ENCODE measurements around the gene FBXW12. TPM values are rescaled to one million over a fixed set of nuclear protein-coding genes. Genes with fewer than 3 reads are reported as not detected.
A peak's percentile ranks its signal among the peaks of the same experiment; 100 is the strongest.

FBXW12 gene
- total and polyA plus RNA-seq, 2 of the 8 experiments (the other 6 are each of a cell fraction or from before 2014, with no cell fraction given), result 0.35 to 0.85 TPM

DNA sequence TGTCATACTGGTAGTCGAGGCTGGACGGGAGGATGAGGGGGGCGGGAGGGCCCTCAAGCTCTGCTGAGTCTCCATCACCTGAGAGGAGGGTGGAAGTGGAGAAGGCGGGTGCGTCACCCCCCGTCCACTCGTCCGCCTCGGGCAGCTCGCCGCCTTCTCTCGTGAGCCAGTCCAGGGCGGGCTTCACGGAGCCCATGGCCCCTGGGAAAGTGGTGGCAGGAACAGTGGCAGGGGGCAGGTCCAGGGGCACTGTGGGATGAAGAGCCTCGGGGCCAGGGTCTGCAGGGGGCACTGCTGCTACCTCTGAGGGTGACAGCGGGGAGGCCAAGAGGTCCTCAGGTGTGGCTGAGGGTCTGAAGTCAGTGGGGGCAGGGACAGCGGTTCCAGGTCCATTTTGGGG lies 47.6 kb downstream of the FBXW12 start:
- Histone ChIP-seq H2AK5ac (ENCODE audit: low read depth, low read length) (no peak overlapping the region), H3K79me2 (ENCODE audit: control insufficient read depth in 1 of 2, insufficient read depth in 2 of 2, low read length in 2 of 2) (peaks cover 2 to 27% of the 10 kb centered on the region in 2 experiments; a peak in 3 of 4 replicates), H3K9ac (replicated peaks in 1 of 4; ENCODE audit: extremely low read depth in 1 of 4, low read depth in 3 of 4, low read length in 3 of 4) (no peak overlapping the region), H3K23ac (ENCODE audit: insufficient read length) (no peak overlapping the region), H2BK5ac (ENCODE audit: low read depth, low read length) (no peak overlapping the region), H3K27me3 (replicated peaks in 1 of 4; ENCODE audit: control insufficient read depth in 3 of 4, extremely low read depth in 1 of 4, insufficient read depth in 3 of 4, low read length in 3 of 4) (no peaks in the 10 kb centered on the region), H3K9me3 (ENCODE audit: insufficient read depth in 2 of 2, low read depth in 1 of 2, low read length in 1 of 2) (no peaks in the 10 kb centered on the region), H4K5ac (ENCODE audit: insufficient read length, low read depth, low read length) (no peak overlapping the region), H4K20me1 (replicated peaks in 1 of 2; ENCODE audit: control insufficient read depth in 1 of 2, insufficient read depth in 2 of 2, low read length in 2 of 2) (peaks cover 26 to 52% of the 10 kb centered on the region in 2 experiments), H3K4me2 (ENCODE audit: insufficient read depth in 1 of 2, low read depth in 2 of 2, low read length in 2 of 2) (no peak overlapping the region), H4K8ac (ENCODE audit: extremely low read depth, insufficient read depth, low read length) (peak overlapping the region; percentile 79; the same call in 1 of the 2 replicates), H3K27ac (ENCODE audit: low read depth, low read length) (no peak overlapping the region), H3K23me2 (ENCODE audit: low read depth, low read length) (no peaks in the 10 kb centered on the region), H3K4ac (replicated peaks; ENCODE audit: insufficient read length, low read depth, low read length) (no peak overlapping the region), H2BK20ac (ENCODE audit: low read length) (no peak overlapping the region), H3K4me3 (ENCODE audit: extremely low read depth in 1 of 4, insufficient read depth in 2 of 4, low read depth in 3 of 4, low read length in 4 of 4) (no peak overlapping the region), H3K18ac (ENCODE audit: extremely low read depth, low read length) (no peak overlapping the region), H3K14ac (ENCODE audit: insufficient read length) (no peak overlapping the region), H2BK12ac (ENCODE audit: low read depth, low read length) (no peak overlapping the region), H2AFZ (ENCODE audit: low read length) (no peak overlapping the region), H3K79me1 (ENCODE audit: low read depth, low read length) (peaks cover 17% of the 10 kb centered on the region), H3K4me1 (replicated peaks in 1 of 4; ENCODE audit: control insufficient read depth in 3 of 4, insufficient read depth in 4 of 4, low read length in 3 of 4) (peaks cover 0 to 8% (median 0%) of the 10 kb centered on the region in 4 experiments; a peak in 3 of 7 replicates), H3K36me3 (ENCODE audit: control insufficient read depth in 2 of 4, insufficient read depth in 4 of 4, low read length in 3 of 4) (peaks cover 43 to 61% (median 49%) of the 10 kb centered on the region in 4 experiments), H2BK15ac (ENCODE audit: low read length) (no peak overlapping the region), H3K56ac (replicated peaks; ENCODE audit: insufficient read length, low read depth, low read length) (no peak overlapping the region), H2BK120ac (replicated peaks; ENCODE audit: low read depth, low read length) (no peak overlapping the region), H4K91ac (replicated peaks; ENCODE audit: insufficient read length, low read length) (no peak overlapping the region)
- no peak for DNase-seq (ENCODE audit: low read depth in 1 of 2, low spot score in 2 of 2)
- ChIA-PET POLR2A (ENCODE audit: partially characterized antibody) (interaction anchor here (1.3 to 31.5 kb wide), 6 partner anchors 8 to 26 kb away, joined by 3 to 650 read pairs (median 16); partner anchors contain the start of genes CCDC51, PLXNB1 and TMA7), CTCF (ENCODE audit: partially characterized antibody) (interaction anchor here (0.7 to 6.9 kb wide), 7 partner anchors 11 to 148 kb away, joined by 3 to 95 read pairs (median 18); no protein-coding TSS in a partner anchor)
- WGBS, 2 experiments (ENCODE audit: extremely low coverage in 1 of 2, insufficient coverage in 1 of 2, insufficient read length in 1 of 2, insufficient replicate concordance in 2 of 2, low coverage in 1 of 2, low lambda C conversion rate in 2 of 2, missing lambda C conversion rate in 1 of 2), result 100% methylated on average over 9 of the region's 17 CpGs; no CpG with 5 or more reads in 1 of the 2 experiments
- FAIRE-seq, result no peak

Measured in H1 (cell line).